Measurements from ENCODE around the gene ADGRV1.
"Not testable (repeated sequence)": the region's sequence is repeated elsewhere in the genome, so short reads cannot be mapped to it uniquely, and the experiment has no call there.

Gene ADGRV1

GRCh38 chr5:90654215-90654614, 95.6 kb downstream of the ADGRV1 start:
- no peak for DNase-seq

GRCh38 chr5:90655423-90655822, 96.8 kb downstream of the ADGRV1 start:
- DNase-seq: no peak

DNA sequence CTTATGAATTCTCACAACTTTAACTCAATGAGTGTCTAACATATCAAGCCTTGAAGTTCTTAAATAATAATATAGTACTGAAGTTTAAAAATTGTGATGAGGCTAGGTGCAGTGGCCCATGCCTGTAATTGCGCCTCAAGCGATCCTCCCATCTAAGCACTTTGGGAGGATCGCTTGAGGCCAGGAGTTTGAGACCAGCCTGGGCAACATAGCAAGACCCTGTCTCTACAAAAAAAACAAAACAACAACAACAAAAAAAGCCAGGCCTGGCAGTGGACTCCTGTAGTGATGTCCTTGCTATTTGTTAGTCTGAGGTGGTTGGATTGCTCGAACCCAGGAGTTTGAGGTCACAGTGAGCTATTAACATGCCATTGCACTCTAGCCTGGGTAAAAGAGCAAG, 98.4 kb downstream of the ADGRV1 start:
- DNase-seq: no peak

- no peak for DNase-seq
These were observed 99.2 kb downstream of the ADGRV1 start for GRCh38 chr5:90657788-90658187.

DNA sequence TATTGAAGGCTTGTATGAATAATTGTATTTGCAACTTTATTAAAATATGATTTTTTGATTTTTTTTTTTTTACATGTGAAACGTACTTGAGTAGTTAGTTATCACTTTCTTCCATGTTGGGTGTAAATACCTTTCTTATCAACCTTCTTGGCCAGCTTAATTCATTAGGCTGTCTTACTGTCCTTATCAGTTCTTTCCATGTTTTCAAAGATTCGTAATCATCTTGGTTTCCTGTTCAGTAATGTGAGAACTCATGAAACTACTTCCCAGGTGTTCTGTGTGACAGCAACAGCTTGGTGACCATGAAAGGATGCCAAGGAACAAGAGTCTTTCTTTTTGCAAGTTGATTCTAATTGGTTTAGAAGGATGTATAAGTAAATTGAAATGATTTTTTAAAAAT, 100.0 kb downstream of the ADGRV1 start:
- no peak for DNase-seq

- DNase-seq: not testable (repeated sequence)
These were observed 109.5 kb downstream of the ADGRV1 start for GRCh38 chr5:90668079-90668565.

DNA sequence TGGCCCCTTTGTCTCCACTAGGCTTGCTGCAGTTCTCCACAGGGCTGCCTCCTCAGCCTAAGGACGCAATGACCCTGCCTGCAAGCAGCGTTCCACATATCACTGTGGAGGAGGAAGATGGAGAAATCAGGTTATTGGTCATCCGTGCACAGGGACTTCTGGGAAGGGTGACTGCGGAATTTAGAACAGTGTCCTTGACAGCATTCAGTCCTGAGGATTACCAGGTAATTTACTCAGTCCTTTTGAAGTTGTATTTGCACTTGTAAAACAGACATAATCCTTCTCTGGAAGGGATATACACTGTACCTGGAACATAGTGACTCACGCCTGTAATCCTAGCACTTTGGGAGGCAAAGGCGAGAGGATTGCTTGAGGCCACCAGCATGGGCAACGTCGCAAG, 116.6 kb downstream of the ADGRV1 start:
- DNase-seq: no peak

- no peak for DNase-seq
These were observed 122.4 kb downstream of the ADGRV1 start for GRCh38 chr5:90680921-90681563.

DNA sequence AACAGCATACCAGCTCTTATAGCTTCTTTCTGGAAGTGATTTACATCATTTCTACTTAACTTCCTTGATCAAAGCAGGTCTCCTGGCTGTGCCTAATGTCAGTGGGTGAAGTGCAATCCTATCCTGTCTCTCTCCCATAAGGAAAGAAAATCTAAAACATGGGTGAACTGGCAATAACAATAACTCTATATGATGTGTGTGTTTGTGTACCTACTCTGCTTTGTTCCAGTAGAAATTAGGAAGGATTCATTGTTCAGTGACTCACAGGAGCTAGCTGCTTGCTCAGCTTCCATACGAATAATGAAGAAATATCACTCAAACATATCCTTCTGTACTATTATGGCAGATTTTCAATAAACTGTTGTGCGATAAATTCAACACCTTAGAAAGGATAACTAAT, 123.7 kb downstream of the ADGRV1 start:
- DNase-seq: no peak

DNA sequence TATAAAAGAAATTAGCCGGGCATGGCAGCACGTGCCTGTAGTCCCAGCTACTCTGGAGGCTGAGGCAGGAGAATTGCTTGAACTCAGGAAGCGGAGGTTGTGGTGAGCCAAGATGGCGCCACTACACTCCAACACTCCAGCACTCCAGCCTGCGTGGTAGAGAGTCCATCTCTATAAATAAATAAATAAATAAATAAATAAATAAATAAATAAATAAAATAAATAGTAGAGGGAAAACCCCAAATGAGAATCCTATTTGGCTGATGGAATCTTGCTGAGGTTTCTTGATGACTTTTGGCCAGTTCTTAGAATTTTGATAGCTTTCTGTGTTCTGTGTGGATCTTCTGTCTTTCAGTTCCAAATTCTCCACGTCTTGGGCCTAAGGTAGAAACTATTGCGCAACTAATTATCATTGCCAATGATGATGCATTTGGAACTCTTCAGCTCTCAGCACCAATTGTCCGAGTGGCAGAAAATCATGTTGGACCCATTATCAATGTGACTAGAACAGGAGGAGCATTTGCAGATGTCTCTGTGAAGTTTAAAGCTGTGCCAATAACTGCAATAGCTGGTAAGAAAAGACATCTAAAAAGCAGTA, 126.9 kb downstream of the ADGRV1 start:
- DNase-seq: no peak

GRCh38 chr5:90686363-90686762, 127.8 kb downstream of the ADGRV1 start:
- not testable (repeated sequence) for DNase-seq

- DNase-seq: not testable (repeated sequence)
These were observed 128.9 kb downstream of the ADGRV1 start for GRCh38 chr5:90687458-90687857.

GRCh38 chr5:90689064-90689463, 130.5 kb downstream of the ADGRV1 start:
- peak in 1 of 2 experiments; percentile 1 for DNase-seq

DNA sequence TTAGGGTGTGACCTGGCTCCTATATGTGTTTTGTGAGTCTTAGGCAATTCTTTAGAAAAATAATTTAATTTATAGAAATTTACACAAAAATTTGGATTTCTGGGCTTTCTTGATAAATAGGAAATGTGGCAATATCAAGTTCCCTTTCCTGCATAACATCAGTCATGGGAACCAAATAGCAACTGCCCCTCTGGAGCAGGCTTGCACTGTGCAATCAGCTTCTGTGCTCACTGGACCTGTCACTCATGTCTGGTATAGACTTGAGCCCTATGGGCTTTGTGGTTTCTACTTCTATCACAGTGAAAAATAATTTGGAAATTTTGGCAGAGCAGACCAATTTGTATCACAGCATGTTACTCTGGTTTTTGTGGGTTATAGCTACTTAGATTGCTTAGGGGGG, 131.7 kb downstream of the ADGRV1 start:
- no peak for DNase-seq

GRCh38 chr5:90691533-90691932, 132.9 kb downstream of the ADGRV1 start:
- no peak for DNase-seq

DNA sequence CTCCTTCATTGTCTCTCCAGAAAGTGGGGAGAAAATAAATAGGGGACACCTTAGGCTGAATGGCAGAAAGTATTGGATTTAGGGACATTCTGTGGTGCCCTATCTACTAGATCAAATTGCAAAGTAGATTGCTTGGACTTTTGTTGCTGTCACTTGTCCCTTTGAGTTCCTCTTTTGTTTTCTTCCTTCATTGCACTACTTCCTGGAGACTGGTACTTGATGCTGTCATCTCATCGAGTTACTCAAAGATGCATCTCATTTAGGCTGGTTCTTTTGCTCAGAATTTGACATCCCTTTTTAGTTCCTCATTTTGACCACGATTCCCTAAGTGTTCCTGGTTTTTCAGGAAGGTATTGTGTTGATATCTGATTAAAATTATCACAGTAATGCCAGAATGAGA, 137.6 kb downstream of the ADGRV1 start:
- DNase-seq: no peak

DNA sequence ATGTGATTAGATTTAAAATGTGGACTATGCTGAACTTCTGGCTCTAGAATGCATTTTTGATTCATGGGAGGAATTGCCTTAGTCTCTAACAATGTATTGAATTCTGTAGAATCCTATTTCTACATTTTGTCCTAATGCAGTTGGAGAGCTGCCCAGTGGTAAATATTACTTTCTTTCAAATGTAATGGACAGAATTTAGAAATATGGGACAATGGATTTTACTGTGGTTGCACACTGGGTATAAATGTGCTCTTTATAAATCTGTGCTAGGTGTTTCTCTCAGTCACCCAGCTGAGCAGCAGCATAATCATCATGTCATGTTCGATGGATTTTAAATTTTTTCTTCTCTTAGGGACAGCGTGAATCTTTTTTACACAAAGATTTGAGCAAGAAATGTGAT, 141.7 kb downstream of the ADGRV1 start:
- DNase-seq: peak; percentile 22 to 57

DNA sequence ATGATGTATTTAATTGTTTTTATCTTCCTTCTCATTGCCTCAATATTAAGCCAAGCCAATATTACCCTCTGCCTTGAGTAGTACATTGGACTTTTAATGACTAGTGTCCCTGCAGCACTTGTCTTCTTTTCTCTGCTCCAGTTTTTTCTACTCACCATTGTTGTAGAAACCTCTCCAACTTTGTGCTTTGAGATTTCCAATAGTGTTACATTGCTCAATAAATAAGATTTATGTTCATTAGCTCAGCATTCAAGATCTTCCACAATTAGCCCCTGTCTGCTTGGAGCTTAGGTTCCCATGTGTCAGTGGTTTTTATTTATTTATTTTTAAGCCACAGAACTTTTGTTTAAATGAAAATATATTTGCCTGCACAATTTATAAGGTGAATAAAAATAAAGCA, 145.3 kb downstream of the ADGRV1 start:
- no peak for DNase-seq

- DNase-seq: no peak
These were observed 149.1 kb downstream of the ADGRV1 start for GRCh38 chr5:90707698-90708097.

GRCh38 chr5:90709323-90710155, 150.9 kb downstream of the ADGRV1 start:
- peak; percentile 30 to 37 for DNase-seq

DNA sequence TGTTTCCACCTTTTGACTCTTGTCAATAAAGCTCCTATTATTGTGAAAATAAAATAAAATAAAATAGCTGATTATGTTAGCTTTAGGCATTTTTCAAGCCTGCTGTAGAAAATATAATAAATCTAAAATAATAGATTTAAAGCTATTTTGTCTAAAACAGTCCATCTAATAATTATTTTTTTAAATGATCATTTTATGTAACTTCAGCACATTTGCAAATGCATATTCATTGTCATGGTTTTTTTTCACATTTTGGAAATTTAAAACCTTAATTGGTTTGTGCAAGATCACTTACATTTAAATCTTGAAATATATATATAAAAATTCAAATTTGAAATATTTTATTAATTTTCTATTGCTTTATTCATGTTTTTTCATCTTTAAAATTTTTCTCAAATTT, 159.8 kb downstream of the ADGRV1 start:
- DNase-seq: no peak

- no peak for DNase-seq
These were observed 181.0 kb downstream of the ADGRV1 start for GRCh38 chr5:90739567-90739966.

GRCh38 chr5:90740244-90740799, 181.7 kb downstream of the ADGRV1 start:
- DNase-seq: no peak

Measured in NCI-H2081 (cell line).